Measurements from ENCODE around the gene LCLAT1.

Gene LCLAT1

GRCh38 chr2:30447149-30448045 lies at the start of gene LCLAT1:
Gene LCLAT1, plus strand, starts transcription at chr2:30447246. Its CDS starts 78,345 bp downstream, at chr2:30525591.
- peak within 1 kb of the TSS; percentile 82 for H3K27ac ChIP-seq
- TF ChIP-seq, protein P1, sequence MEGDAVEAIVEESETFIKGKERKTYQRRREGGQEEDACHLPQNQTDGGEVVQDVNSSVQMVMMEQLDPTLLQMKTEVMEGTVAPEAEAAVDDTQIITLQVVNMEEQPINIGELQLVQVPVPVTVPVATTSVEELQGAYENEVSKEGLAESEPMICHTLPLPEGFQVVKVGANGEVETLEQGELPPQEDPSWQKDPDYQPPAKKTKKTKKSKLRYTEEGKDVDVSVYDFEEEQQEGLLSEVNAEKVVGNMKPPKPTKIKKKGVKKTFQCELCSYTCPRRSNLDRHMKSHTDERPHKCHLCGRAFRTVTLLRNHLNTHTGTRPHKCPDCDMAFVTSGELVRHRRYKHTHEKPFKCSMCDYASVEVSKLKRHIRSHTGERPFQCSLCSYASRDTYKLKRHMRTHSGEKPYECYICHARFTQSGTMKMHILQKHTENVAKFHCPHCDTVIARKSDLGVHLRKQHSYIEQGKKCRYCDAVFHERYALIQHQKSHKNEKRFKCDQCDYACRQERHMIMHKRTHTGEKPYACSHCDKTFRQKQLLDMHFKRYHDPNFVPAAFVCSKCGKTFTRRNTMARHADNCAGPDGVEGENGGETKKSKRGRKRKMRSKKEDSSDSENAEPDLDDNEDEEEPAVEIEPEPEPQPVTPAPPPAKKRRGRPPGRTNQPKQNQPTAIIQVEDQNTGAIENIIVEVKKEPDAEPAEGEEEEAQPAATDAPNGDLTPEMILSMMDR (conservative IDR thresholded peaks at IDR 0.05): no peak; the same call in 1 of the 2 replicates
- peak; percentile 65 for TF ChIP-seq ZFX (IDR thresholded peaks at IDR 0.05)

DNA sequence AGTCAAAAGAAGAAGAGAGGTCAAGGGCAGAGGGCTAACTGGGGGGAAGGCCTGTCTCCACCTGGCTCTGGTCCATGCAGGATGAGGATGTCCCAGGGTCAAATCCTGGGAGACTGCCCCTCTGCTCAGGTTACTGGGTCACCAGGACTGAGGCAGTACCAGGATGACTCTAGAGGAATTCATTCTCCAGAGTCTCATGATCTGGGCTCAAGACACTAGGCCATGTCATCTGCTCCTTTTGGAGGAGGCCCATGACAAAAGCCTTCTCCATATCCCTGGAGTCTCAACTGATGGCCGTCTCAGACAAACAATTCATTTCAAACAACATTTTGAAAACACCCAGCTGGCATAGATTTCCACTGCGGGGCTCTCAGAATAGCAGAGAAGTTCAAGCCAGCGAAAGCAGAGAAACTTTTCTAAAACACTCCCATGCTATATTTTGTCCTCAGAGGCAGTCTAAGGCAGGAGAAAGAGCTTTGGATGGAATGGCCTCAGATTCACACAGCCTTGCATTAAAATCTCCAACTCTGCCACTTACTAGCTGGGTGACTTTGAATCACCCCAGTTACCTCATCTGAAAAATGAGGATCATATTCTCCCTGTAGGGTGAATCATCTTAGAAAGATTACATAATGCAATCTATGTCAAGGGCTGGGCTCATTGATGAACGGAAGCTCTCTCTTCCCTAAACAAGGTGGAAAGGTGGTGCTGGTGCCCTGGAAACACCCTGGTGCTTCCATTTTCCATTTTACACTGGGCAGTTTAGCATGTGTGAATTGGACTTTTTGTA lies 48.8 kb upstream of the LCLAT1 start:
- no peak for TF ChIP-seq ZFX (IDR thresholded peaks at IDR 0.05)
- TF ChIP-seq, protein P1 (conservative IDR thresholded peaks at IDR 0.05): no peak
- no peak overlapping the region for H3K27ac ChIP-seq

DNA sequence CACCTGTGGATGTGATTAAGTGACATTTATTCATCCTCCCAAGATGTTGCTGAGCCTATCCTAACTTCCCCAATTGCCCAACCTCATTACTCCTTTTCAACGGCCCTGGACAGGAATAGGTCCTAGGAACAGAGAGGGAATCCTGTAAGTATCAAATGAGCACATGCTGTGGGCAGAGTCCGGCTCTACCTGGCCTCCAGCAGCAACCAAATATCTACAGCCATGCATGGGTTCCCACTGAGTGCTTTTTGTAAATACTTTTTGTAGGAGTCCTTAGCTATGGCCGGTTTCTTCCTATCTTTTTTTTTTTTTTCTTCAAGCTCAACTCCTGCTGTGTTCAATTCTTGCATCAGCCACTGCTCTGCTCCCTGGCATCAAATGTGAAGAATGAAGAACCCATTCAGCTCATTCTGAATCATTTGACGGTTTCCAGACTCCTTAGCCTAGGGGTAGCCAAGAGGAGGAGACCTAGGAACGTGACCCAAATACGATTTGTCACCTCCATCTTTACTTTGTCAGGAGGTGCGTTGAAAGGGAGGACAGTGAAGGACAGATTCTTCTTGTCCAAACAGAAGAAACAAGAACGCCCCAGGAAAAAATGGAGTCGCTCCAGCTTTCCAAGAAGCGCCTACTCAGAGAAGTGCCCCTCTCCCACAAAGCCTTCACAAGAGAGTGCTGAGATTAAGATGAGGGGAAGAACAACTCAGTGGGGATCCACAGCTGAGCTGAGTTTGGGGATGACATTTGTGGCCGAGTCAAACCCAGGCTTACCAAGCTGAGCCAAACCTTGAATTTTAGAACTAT lies 46.7 kb upstream of the LCLAT1 start:
- TF ChIP-seq ZFX (IDR thresholded peaks at IDR 0.05): no peak
- TF ChIP-seq, protein P1 (conservative IDR thresholded peaks at IDR 0.05): no peak
- H3K27ac ChIP-seq: no peak overlapping the region

- TF ChIP-seq ZFX (IDR thresholded peaks at IDR 0.05): no peak
- TF ChIP-seq, protein P1 (conservative IDR thresholded peaks at IDR 0.05): no peak
- H3K27ac ChIP-seq: no peak overlapping the region
These were observed 44.4 kb upstream of the LCLAT1 start for GRCh38 chr2:30402441-30403182.

GRCh38 chr2:30403592-30404312 lies 43.3 kb upstream of the LCLAT1 start:
- no peak overlapping the region for H3K27ac ChIP-seq
- TF ChIP-seq, protein P1 (conservative IDR thresholded peaks at IDR 0.05): no peak
- no peak for TF ChIP-seq ZFX (IDR thresholded peaks at IDR 0.05)
